SK-N-SH (cell line): ENCODE data around the gene FTMT. TPM values are rescaled to one million over a fixed set of nuclear protein-coding genes. Genes with fewer than 3 reads are reported as not detected.

ENCODE experiments used
- CTCF ChIA-PET: fragments of 300-600, 350-600 bp; formaldehyde crosslinking; extraction: SDS; loops from one replicate; lab custom pipeline; 2021; lab: Yijun Ruan, JAX
- POLR2A ChIA-PET: fragments of 350-600 bp; sonication (Branson Sonifier 250); formaldehyde crosslinking; extraction: SDS; loops from one replicate; lab custom pipeline; 2020; ENCODE audit warnings: antibody characterized with exemption, inconsistent platforms; lab: Yijun Ruan, JAX
- DNase-seq: peaks from one replicate; pipeline ENCODE4 v3.0.0; 2012
- H2AFZ ChIP-seq: fragments of 200-600 bp; sonication (generic); 2 replicates; pipeline ENCODE4 v1.8.1; 2016; ENCODE audit warnings: antibody characterized with exemption, mild to moderate bottlenecking, low read depth
- H3F3A ChIP-seq: fragments of 200-600 bp; sonication (generic); replicated peaks from 2 replicates; pipeline ENCODE3; 2016; ENCODE audit warnings: antibody characterized with exemption, mild to moderate bottlenecking; ENCODE audit not compliant: insufficient read depth
- H3K27ac ChIP-seq, 2 experiments: fragments of 200-500 bp in 1 of 2; fragments of 200-600 bp in 1 of 2; sonication (Bioruptor generic) in 1 of 2; sonication (generic), shearing (Covaris generic) in 1 of 2; 2 replicates each; pipeline versions ENCODE4 v1.5.1 to v1.6.1; 2014 to 2016; ENCODE audit warnings: low read depth in 2 of 2, inconsistent platforms in 1 of 2, low read length in 1 of 2, mild to moderate bottlenecking in 1 of 2, mixed read lengths in 1 of 2
- H3K27me3 ChIP-seq: fragments of 200-600 bp; sonication (generic), shearing (Covaris generic); 2 replicates; pipeline ENCODE4 v1.6.1; 2016; ENCODE audit warnings: mixed run types; ENCODE audit not compliant: insufficient read depth
- H3K36me3 ChIP-seq, 2 experiments: fragments of 200-500 bp in 1 of 2; fragments of 200-600 bp in 1 of 2; sonication (Bioruptor generic) in 1 of 2; sonication (generic) in 1 of 2; replicated peaks in 1 of 2; 2 replicates each; pipeline versions ENCODE3 to v1.5.1; 2014 to 2016; ENCODE audit warnings: low read length in 1 of 2, mild to moderate bottlenecking in 1 of 2; ENCODE audit not compliant: insufficient read depth in 2 of 2, control insufficient read depth in 1 of 2
- H3K4me1 ChIP-seq, 2 experiments: fragments of 200-500 bp in 1 of 2; fragments of 200-600 bp in 1 of 2; sonication (Bioruptor generic) in 1 of 2; sonication (generic), shearing (Covaris generic) in 1 of 2; 2 replicates each; pipeline versions ENCODE4 v1.5.1 to v1.6.1; 2014 to 2016; ENCODE audit warnings: low read depth in 1 of 2, low read length in 1 of 2, mixed run types in 1 of 2; ENCODE audit not compliant: insufficient read depth in 2 of 2, control insufficient read depth in 1 of 2
- H3K4me2 ChIP-seq: fragments of 200-600 bp; sonication (generic), shearing (Covaris generic); 2 replicates; pipeline ENCODE4 v1.6.1; 2017; ENCODE audit warnings: mixed run types
- H3K4me3 ChIP-seq, 2 experiments: fragments of 200-500 bp in 1 of 2; fragments of 200-600 bp in 1 of 2; sonication (Bioruptor generic) in 1 of 2; sonication (generic), shearing (Covaris generic) in 1 of 2; 2 replicates each; pipeline versions ENCODE4 v1.5.1 to v1.8.1; 2014 to 2016; ENCODE audit warnings: low read depth in 2 of 2, inconsistent platforms in 1 of 2, low read length in 1 of 2, mild to moderate bottlenecking in 1 of 2, mixed read lengths in 1 of 2, moderate library complexity in 1 of 2
- H3K79me2 ChIP-seq: fragments of 200-600 bp; sonication (generic); 2 replicates; pipeline ENCODE4 v1.8.1; 2017; ENCODE audit warnings: mild to moderate bottlenecking; ENCODE audit not compliant: insufficient read depth
- H3K9ac ChIP-seq: fragments of 200-600 bp; sonication (generic); 2 replicates; pipeline ENCODE4 v1.6.1; 2017; ENCODE audit warnings: mixed run types
- H3K9me2 ChIP-seq: fragments of 200-600 bp; sonication (generic); 2 replicates; pipeline ENCODE4 v1.6.1; 2017; ENCODE audit warnings: mixed run types
- H3K9me3 ChIP-seq: fragments of 200-600 bp; sonication (generic); 2 replicates; pipeline ENCODE4 v1.6.1; 2017; ENCODE audit warnings: mixed run types, mild to moderate bottlenecking, moderate library complexity
- H4K20me1 ChIP-seq: fragments of 200-600 bp; sonication (generic); 2 replicates; pipeline ENCODE4 v1.6.1; 2017; ENCODE audit warnings: mild to moderate bottlenecking, mixed run types; ENCODE audit not compliant: insufficient read depth
- EZH2phosphoT487 ChIP-seq: fragments of 200-600 bp; sonication (generic); IDR thresholded peaks from 2 replicates; pipeline ENCODE4 v1.6.1; 2017; ENCODE audit warnings: low read depth, mixed run types, mild to moderate bottlenecking, antibody characterized with exemption, moderate library complexity, borderline replicate concordance
- FOXJ3 ChIP-seq: sonication (generic); formaldehyde crosslinking; IDR thresholded peaks from 2 replicates; pipeline ENCODE4 v1.5.1; 2020; ENCODE audit warnings: mild to moderate bottlenecking, missing genetic modification reagents
- FOXM1 ChIP-seq: IDR thresholded peaks from 2 replicates; pipeline ENCODE4 v1.4.0; 2012; ENCODE audit warnings: low read depth, mild to moderate bottlenecking
- GABPA ChIP-seq: IDR thresholded peaks from 2 replicates; pipeline ENCODE4 v1.4.0; 2012; ENCODE audit warnings: low read depth, mild to moderate bottlenecking
- MAX ChIP-seq: IDR thresholded peaks from 2 replicates; pipeline ENCODE4 v1.4.0; 2012; ENCODE audit warnings: low read depth
- MEF2A ChIP-seq: IDR thresholded peaks from 2 replicates; pipeline ENCODE4 v1.4.0; 2012; ENCODE audit warnings: low read depth, borderline replicate concordance
- MXI1 ChIP-seq: IDR thresholded peaks from 2 replicates; pipeline ENCODE4 v1.6.1; 2012; ENCODE audit warnings: mild to moderate bottlenecking, low read depth, low read length, improper control_type of control experiment
- NFIC ChIP-seq: IDR thresholded peaks from 2 replicates; pipeline ENCODE4 v1.4.0; 2012; ENCODE audit warnings: borderline replicate concordance
- NRF1 ChIP-seq: IDR thresholded peaks from 2 replicates; pipeline ENCODE4 v1.6.1; 2012; ENCODE audit warnings: low read depth, mild to moderate bottlenecking, low read length
- POLR2AphosphoS5 ChIP-seq: IDR thresholded peaks from 2 replicates; pipeline ENCODE4 v1.6.1; 2012; ENCODE audit warnings: low read depth, low read length
- RAD21 ChIP-seq: IDR thresholded peaks from 2 replicates; pipeline ENCODE4 v1.6.1; 2012; ENCODE audit warnings: mild to moderate bottlenecking, low read length
- REST ChIP-seq: IDR thresholded peaks from 2 replicates; pipeline ENCODE4 v1.6.1; 2012; ENCODE audit warnings: mild to moderate bottlenecking, low read depth, low read length, moderate library complexity
- RXRA ChIP-seq: IDR thresholded peaks from 2 replicates; pipeline ENCODE4 v1.4.0; 2012; ENCODE audit warnings: low read depth, mild to moderate bottlenecking, borderline replicate concordance
- SIN3A ChIP-seq: IDR thresholded peaks from 2 replicates; pipeline ENCODE4 v1.6.1; 2012; ENCODE audit warnings: low read depth, mild to moderate bottlenecking, low read length, moderate library complexity, borderline replicate concordance
- TCF12 ChIP-seq: IDR thresholded peaks from 2 replicates; pipeline ENCODE4 v1.4.0; 2012
- USF1 ChIP-seq: IDR thresholded peaks from 2 replicates; pipeline ENCODE4 v1.4.0; 2012; ENCODE audit warnings: low read depth, borderline replicate concordance
- WGBS: methylation state at CpG from one replicate; pipeline ENCODE4 v1.1.6; 2017; ENCODE audit warnings: low lambda C conversion rate; 5-methylcytosine and 5-hydroxymethylcytosine counted together
- polyA plus RNA-seq, 3 experiments: library from polyadenylated mRNA; depleted of rRNA; stranded (reverse); fragments of >200 nt; gene quantifications; 2 replicates each; pipeline ENCODE4 v1.2.3, GENCODE V29; 2012
- TF ChIP-seq, protein P1 (sequence below): IDR thresholded peaks from 2 replicates; pipeline ENCODE4 v1.4.0; 2012; ENCODE audit warnings: low read depth, borderline replicate concordance

The FTMT gene
- polyA plus RNA-seq, 1 of the 3 experiments (the other 2 are of a cell fraction) = not detected

DNA sequence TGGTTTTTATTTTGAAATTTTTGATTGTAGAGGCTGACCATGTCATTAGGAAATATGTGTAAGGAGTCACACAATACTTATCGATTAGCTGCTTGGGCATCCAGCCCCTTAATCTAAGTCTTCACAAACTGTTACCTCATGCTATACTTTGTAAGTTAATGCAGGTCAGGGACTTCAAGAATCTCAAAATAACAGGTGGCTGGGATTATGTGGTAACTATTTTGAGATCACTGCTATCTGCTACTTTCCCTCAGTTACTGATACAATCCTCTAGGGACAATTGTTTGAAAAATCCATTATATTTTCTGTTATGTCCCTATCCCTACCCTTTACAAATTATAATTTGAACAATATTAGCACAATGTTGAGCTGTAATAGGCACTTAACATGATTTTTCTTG lies 21.7 kb downstream of the FTMT start:
- POLR2A ChIA-PET = no interaction called here
- no peak overlapping the region for H3K4me3 ChIP-seq
- no peak overlapping the region for H3K9ac ChIP-seq
- H3K79me2 ChIP-seq = no peaks in the 10 kb centered on the region
- CTCF ChIA-PET = no interaction called here
- H3K27me3 ChIP-seq = no peaks in the 10 kb centered on the region
- 91% methylated on average over 1 of the region's 1 CpG for WGBS
- no peak for TF ChIP-seq MEF2A
- TF ChIP-seq, protein P1, sequence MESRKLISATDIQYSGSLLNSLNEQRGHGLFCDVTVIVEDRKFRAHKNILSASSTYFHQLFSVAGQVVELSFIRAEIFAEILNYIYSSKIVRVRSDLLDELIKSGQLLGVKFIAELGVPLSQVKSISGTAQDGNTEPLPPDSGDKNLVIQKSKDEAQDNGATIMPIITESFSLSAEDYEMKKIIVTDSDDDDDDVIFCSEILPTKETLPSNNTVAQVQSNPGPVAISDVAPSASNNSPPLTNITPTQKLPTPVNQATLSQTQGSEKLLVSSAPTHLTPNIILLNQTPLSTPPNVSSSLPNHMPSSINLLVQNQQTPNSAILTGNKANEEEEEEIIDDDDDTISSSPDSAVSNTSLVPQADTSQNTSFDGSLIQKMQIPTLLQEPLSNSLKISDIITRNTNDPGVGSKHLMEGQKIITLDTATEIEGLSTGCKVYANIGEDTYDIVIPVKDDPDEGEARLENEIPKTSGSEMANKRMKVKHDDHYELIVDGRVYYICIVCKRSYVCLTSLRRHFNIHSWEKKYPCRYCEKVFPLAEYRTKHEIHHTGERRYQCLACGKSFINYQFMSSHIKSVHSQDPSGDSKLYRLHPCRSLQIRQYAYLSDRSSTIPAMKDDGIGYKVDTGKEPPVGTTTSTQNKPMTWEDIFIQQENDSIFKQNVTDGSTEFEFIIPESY = no peak
- no peaks in the 10 kb centered on the region for H3K9me2 ChIP-seq
- H3F3A ChIP-seq = no peaks in the 10 kb centered on the region
- H3K4me1 ChIP-seq = no peaks in the 10 kb centered on the region
- no peak overlapping the region for H3K27ac ChIP-seq
- H3K36me3 ChIP-seq = no peaks in the 10 kb centered on the region
- no peaks in the 10 kb centered on the region for H3K9me3 ChIP-seq
- no peaks in the 10 kb centered on the region for H4K20me1 ChIP-seq
- DNase-seq = no peak
- no peak overlapping the region for H2AFZ ChIP-seq
- H3K4me2 ChIP-seq = no peak overlapping the region

DNA sequence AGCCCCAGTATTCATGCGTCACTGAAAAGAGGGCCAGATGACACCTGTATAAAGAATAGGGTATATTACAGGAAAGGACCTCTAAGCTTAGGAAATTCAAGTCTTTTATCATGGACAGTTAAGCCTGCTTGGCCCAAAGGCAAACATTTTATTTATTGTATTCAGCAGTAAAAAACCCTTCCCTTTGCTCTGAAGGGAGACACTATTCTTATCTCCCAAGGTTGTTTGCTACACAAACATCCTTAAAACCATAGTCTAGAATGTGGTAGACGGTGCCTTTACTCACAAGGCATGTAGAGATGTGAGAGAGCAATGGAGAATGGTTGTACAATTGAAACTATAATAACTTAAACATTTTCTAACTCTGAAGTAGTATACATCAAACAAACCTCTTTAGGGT lies 33.9 kb downstream of the FTMT start:
- POLR2A ChIA-PET = no interaction called here
- no peaks in the 10 kb centered on the region for H3K36me3 ChIP-seq
- 61% methylated on average over 2 of the region's 2 CpGs for WGBS

More for the DNA sequence above, 33.9 kb downstream of the FTMT start:
- DNase-seq = no peak
- no peak overlapping the region for H2AFZ ChIP-seq
- H3K9me2 ChIP-seq = no peaks in the 10 kb centered on the region; the same call in 1 of the 2 replicates
- no peaks in the 10 kb centered on the region for H3K4me1 ChIP-seq
- H3K79me2 ChIP-seq = no peaks in the 10 kb centered on the region
- H3K27me3 ChIP-seq = no peaks in the 10 kb centered on the region
- H3K9me3 ChIP-seq = no peaks in the 10 kb centered on the region
- H3F3A ChIP-seq = no peaks in the 10 kb centered on the region
- CTCF ChIA-PET = no interaction called here
- no peaks in the 10 kb centered on the region for H4K20me1 ChIP-seq
- no peak overlapping the region for H3K4me2 ChIP-seq
- TF ChIP-seq TCF12 = no peak
- TF ChIP-seq FOXM1 = no peak
- TF ChIP-seq USF1 = no peak
- no peak for TF ChIP-seq NRF1
- no peak for TF ChIP-seq REST
- no peak for TF ChIP-seq EZH2phosphoT487
- TF ChIP-seq SIN3A = no peak
- no peak for TF ChIP-seq POLR2AphosphoS5
- TF ChIP-seq MAX = no peak
- TF ChIP-seq RXRA = no peak
- TF ChIP-seq GABPA = no peak
- no peak for TF ChIP-seq NFIC
- TF ChIP-seq MEF2A = no peak
- TF ChIP-seq RAD21 = no peak
- no peak for TF ChIP-seq MXI1
- no peak for TF ChIP-seq FOXJ3 (CRISPR knock-in tag)
- TF ChIP-seq, all 33 proteins: peak for 0
- Histone ChIP-seq H3K4me3 (no peak overlapping the region), H3K27ac (no peak overlapping the region), H3K9ac (no peak overlapping the region)
